SHP77 treated with DMSO at 0.1 percent for 48 hours (cell line): ENCODE results near the gene FADS3.

Source experiments
- DNase-seq: peaks from one replicate; lab custom pipeline; 2025; lab: John Stamatoyannopoulos, UW

Gene FADS3

GRCh38 chr11:61834278-61835048 lies 56.9 kb downstream of the FADS3 start:
- DNase-seq: no peak

- no peak for DNase-seq
These were observed 57.4 kb downstream of the FADS3 start for GRCh38 chr11:61833926-61834277.

DNA sequence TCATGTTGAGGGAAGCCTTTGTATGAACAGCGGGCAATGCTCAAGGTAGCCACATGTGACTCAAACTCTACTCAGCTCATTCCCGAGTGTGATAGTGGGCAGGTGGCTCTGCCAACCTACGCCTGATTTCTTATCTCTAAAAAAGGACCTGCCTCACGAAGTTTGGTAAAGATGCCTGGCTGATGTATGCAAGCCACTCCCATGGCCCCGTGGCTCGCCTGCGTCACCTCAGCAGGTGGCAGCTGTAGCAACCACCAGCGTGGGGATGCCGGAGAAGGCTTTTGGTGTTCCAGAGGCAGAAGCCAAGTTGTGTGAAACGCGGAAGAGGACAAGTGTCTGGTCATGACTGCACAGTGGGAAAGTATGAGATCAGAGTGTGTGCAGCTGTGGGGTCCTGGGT lies 57.9 kb downstream of the FADS3 start:
- no peak for DNase-seq

GRCh38 chr11:61832754-61833153 lies 58.6 kb downstream of the FADS3 start:
- no peak for DNase-seq

DNA sequence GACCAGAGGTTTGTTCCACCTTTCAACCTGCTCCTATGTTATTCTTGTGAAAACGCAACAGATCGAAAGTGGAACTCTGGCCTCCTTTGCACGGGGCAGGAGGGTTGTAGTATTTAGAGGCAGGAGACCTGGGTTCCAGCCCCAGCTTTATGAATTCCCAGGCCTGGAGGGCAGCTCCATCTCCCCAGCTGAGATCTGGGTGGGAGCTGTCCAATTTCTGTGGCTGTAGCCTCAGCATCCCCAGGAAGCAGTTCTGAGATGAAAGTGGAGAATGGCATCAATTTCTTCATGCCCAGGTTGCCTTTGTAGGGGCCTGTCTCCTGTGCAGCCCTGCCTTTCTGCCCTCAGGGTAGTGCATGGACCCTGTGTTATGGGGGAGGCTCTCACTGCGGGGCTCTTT lies 59.1 kb downstream of the FADS3 start:
- DNase-seq: no peak

DNA sequence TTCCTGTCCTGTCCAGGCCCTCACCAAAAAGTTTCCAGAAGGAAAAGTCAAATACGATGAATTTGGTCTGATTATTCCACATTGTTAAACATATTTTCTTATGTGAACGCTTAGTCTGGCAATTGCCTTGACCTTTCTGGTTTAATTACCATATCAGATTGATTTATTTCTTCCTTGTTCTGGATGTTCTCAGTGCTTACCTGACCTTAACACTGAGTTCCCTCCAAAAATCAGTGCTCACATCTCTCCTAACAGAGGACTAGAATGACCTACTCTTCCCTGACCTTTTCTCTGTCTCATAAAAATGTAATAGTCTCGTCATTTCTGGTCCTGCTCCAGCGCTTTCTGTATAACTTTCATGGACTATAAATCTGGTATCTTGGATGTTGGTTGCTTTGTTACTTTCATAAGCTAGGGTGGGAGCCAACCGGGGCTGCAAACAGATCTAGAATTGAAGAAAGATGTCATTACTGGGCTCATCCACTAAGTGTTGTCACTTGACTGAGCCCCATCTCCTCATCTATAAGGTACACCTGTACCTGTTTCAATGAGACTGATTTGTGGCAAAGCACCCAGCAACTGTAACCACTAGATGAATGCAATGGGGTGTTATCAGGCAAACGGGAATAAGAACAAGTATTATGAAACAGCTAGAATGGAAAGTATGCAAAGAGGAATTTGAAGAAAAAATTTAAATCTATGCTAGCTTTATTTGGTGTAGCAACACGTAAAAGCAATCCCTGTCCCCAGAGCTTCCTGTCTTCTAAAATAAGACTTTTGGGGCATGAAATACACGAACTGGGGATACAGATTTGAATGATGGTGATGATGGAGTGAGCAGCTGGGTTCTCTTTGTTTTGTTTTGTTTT lies 60.9 kb downstream of the FADS3 start:
- DNase-seq: no peak

DNA sequence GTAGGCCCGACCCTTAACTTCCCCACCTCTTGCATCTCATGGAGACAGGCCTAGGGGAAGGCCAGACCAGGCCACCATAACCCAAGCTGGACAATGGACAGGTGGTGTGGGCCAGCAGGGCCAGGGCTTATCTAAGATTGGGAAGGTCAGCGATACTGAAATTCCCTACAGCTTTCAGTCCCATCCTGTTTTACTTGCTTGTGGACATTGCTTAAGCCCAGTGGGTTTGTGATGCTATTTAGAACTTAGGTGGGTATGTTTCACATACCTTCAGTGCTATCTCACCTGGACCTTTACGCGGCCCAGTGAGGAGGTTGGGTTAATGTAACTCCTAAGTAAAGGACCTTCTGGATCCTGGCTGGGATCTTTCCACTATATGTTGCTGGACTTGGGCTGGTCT lies 61.5 kb downstream of the FADS3 start:
- no peak for DNase-seq

DNA sequence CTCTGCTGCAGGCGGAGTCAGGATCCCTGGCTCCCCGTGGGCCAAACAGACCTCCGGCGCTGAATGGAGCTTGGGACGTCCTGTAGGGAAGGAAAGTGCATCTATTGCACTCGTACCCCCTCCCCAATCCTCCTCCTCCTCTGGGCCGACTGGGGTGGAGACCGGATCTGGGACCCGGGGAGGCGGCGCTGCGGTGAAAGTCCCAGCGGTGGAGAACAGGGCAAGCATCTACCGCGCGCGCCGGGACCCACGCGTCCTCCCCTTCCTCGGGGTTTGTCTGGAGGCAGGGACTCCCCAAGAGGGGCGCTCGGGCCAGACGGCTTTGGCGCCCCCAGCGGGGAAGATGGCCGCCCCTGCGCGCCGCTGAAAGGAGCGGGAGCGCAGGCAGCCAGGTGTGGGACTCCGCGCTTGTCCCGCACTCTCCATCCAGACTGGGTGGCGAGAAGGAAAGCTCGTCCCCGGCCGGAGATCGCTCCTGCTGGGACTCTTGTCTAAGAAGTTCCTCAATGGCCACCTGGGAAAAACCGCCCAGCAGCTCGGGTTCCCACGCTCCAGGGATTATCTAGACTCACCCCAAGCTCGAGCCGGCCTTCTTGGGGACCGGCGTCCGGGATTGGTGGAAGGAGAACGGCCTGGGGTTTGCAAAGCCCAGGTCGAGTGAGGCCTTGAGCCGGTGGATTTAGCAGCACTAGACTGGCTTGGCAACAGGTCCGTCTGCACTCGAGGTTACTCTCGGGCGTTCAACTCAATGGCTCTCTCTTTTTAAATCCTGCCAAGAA lies 62.5 kb downstream of the FADS3 start:
- DNase-seq: no peak

GRCh38 chr11:61828379-61828628 lies 63.0 kb downstream of the FADS3 start:
- DNase-seq: no peak

GRCh38 chr11:61827571-61828378 lies 63.6 kb downstream of the FADS3 start, which contains the start of gene FADS2:
FADS2 (plus strand) TSS chr11:61828300; CDS start chr11:61828391, 91 bp downstream.
- DNase-seq: peak; percentile 86

DNA sequence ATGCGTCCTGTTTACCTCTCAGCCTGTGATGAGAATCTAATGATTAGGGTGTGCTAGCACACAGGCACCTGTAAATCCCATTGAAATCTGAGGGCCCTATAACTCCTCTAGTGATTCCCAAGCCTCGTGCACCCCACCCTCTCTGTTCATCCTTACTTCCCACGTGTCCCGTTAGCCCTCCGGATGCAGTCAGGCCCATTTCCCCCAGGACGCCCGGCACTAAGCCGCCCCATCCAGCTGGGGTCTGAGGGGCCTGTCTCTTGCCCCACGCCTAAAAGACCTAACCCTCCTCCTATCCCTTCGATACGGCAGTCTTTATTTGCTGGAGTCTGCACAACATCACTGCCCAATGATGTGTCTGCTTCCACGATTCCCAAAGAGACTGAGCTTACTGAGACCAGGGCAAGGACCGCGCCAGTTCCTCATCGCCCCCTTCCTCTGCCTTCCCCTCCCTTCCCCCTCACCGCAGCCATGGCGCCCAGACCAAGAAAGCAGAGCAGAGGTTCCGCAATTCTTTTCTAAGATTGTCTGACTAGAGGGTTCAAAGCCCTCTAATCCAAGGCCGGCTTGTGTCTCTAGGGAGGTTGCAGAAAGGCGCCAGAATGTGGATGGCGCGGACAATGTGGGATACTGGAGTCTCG lies 64.3 kb downstream of the FADS3 start:
- peak; percentile 28 for DNase-seq
